BLaER1 (cell line): ENCODE results near the gene CD8B2.
"Not testable (repeated sequence)": the region's sequence is repeated elsewhere in the genome, so short reads cannot be mapped to it uniquely, and the experiment has no call there.

ENCODE experiments used
- H3K27ac ChIP-seq: shearing (Covaris generic); formaldehyde crosslinking; 2 replicates; pipeline ENCODE4 v1.8.1; 2022
- H3K27me3 ChIP-seq: shearing (Covaris generic); formaldehyde crosslinking; 2 replicates; pipeline ENCODE4 v1.8.1; 2022
- H3K36me3 ChIP-seq: shearing (Covaris generic); formaldehyde crosslinking; 2 replicates; pipeline ENCODE4 v1.8.1; 2022
- H3K4me1 ChIP-seq: shearing (Covaris generic); formaldehyde crosslinking; 2 replicates; pipeline ENCODE4 v1.8.1; 2022
- H3K4me2 ChIP-seq: shearing (Covaris generic); formaldehyde crosslinking; 2 replicates; pipeline ENCODE4 v1.8.1; 2022
- H3K4me3 ChIP-seq: shearing (Covaris generic); formaldehyde crosslinking; 2 replicates; pipeline ENCODE4 v1.8.1; 2022
- H3K9ac ChIP-seq: shearing (Covaris generic); formaldehyde crosslinking; 2 replicates; pipeline ENCODE4 v1.8.1; 2022
- H3K9me3 ChIP-seq: shearing (Covaris generic); formaldehyde crosslinking; 2 replicates; pipeline ENCODE4 v1.8.1; 2022
- H4K20me1 ChIP-seq: shearing (Covaris generic); formaldehyde crosslinking; 2 replicates; pipeline ENCODE4 v1.8.1; 2022
- Cebpa-rat ChIP-seq: shearing (Covaris generic); IDR thresholded peaks from 2 replicates; pipeline ENCODE4 v1.8.1; 2022

Gene CD8B2

DNA sequence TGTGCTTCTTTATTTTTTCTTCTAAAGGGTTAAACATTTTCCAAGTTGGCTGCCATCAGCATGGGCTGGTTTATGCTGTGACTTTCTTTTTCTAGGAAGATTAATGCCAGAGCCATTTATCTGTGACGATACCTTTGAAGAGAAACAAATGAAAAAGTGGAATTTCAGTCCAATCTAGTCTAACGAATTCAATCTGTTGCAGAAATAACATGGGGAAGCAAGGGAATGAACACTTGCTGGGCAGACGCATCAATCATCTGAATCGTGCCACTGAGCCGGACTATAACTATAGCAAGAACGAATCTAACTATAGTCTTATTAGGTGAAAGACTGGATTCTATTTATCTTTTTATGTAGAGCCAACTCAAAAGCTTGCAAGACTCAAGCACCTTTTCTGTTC is 66.2 kb downstream of the CD8B2 start:
- Histone ChIP-seq H4K20me1 (no peaks in the 10 kb centered on the region), H3K4me3 (no peak overlapping the region), H3K9ac (no peak overlapping the region), H3K9me3 (no peaks in the 10 kb centered on the region), H3K27ac (no peak overlapping the region), H3K27me3 (no peaks in the 10 kb centered on the region), H3K4me2 (no peak overlapping the region), H3K4me1 (no peaks in the 10 kb centered on the region), H3K36me3 (no peaks in the 10 kb centered on the region)
- TF ChIP-seq Cebpa-rat: no peak

DNA sequence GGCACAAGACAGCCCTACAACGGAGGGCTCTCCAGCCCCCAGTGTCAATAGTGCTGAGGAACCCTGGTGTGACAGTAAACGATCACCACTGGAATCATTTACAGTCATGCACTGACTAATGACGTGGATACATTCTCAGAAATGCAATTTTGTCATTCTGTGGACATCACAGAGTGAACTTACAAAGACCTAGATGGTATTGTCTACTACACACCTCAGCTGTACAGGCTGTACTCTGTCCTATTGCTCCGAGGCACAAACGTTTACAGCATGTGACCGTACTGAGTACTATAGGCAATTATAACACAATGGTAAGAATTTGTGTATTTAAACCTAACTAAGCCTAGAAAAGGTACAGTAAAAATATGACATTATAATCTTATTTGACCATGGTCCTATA is 67.2 kb downstream of the CD8B2 start:
- no peak for TF ChIP-seq Cebpa-rat
- no peak overlapping the region for H3K27ac ChIP-seq
- no peaks in the 10 kb centered on the region for H3K4me1 ChIP-seq
- H3K4me3 ChIP-seq: no peak overlapping the region
- no peak overlapping the region for H3K9ac ChIP-seq
- H3K27me3 ChIP-seq: no peaks in the 10 kb centered on the region
- H3K9me3 ChIP-seq: no peaks in the 10 kb centered on the region
- no peaks in the 10 kb centered on the region for H3K36me3 ChIP-seq
- H4K20me1 ChIP-seq: no peaks in the 10 kb centered on the region
- H3K4me2 ChIP-seq: no peak overlapping the region

DNA sequence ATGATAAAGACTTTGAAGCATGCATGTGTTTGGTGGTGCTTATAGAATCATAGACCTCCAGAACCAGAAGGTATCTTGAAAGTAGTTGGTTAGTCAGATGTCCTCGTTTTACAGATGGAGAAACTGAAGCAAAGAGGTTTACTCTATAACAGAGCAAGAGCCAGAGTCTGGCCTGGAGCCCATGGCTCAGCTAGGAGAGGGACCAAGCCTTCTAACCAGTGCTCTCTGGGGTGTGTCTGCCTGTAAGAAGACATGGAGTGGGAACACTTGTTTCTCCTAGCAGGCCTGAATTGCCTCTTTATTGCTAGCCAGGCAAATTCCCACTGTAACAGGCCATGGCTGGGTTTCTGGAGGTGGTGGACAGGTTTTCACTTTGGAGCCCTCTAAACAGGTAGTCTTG is 67.9 kb downstream of the CD8B2 start:
- no peak overlapping the region for H3K9ac ChIP-seq
- no peaks in the 10 kb centered on the region for H4K20me1 ChIP-seq
- no peak overlapping the region for H3K27ac ChIP-seq
- no peak for TF ChIP-seq Cebpa-rat
- H3K4me2 ChIP-seq: no peak overlapping the region
- no peaks in the 10 kb centered on the region for H3K36me3 ChIP-seq
- H3K4me3 ChIP-seq: no peak overlapping the region
- no peaks in the 10 kb centered on the region for H3K9me3 ChIP-seq
- no peaks in the 10 kb centered on the region for H3K27me3 ChIP-seq
- H3K4me1 ChIP-seq: no peaks in the 10 kb centered on the region

DNA sequence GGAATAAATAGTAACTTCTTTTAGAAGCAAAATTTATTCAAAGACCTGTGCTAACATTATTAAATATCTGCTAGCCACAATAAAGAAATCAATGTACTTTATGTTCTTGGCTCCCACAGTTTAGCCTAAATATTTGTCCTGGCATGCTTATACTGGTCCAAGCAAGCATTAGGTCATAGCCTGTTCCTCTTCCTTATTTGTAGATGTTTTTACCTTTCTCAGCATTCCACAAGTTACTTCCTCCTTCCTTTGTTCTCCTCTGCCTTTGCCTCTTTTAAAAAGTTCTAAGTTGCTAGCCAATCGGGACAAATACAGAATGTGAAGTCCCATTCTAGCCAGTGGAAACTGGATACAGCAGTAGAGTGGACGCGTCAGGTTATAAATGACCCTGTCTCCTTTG is 72.6 kb downstream of the CD8B2 start:
- H3K9me3 ChIP-seq, H3K27me3 ChIP-seq, H3K4me3 ChIP-seq, H3K27ac ChIP-seq, H4K20me1 ChIP-seq, H3K36me3 ChIP-seq, H3K9ac ChIP-seq, H3K4me2 ChIP-seq: not testable (repeated sequence)
- H3K4me1 ChIP-seq: peaks cover 19% of the 10 kb centered on the region

DNA sequence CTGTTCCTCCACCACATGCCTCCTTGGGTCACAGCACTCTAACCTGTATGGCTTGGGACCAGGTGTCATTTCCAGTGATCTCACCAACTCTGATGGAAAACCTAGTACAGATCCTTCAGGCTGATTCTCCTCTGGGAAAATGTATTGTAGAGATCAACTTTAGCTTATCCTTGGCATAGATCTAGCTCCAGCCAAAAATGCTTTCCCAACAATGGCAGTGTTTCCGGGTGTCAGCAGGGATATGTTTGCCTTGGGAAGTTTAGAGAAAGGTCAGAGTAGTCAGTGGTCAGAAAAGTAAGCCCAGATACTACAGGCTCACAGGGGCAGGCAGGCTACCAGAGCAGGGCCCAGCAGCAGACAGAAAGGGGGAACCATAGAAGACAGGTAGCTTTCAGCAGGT is 73.6 kb downstream of the CD8B2 start:
- no peak for TF ChIP-seq Cebpa-rat
- no peaks in the 10 kb centered on the region for H3K36me3 ChIP-seq
- no peaks in the 10 kb centered on the region for H3K9me3 ChIP-seq
- H4K20me1 ChIP-seq: no peaks in the 10 kb centered on the region
- H3K27ac ChIP-seq: no peak overlapping the region
- H3K27me3 ChIP-seq: no peaks in the 10 kb centered on the region
- H3K9ac ChIP-seq: no peak overlapping the region
- peaks cover 29% of the 10 kb centered on the region for H3K4me1 ChIP-seq
- H3K4me2 ChIP-seq: no peak overlapping the region
- H3K4me3 ChIP-seq: no peak overlapping the region

DNA sequence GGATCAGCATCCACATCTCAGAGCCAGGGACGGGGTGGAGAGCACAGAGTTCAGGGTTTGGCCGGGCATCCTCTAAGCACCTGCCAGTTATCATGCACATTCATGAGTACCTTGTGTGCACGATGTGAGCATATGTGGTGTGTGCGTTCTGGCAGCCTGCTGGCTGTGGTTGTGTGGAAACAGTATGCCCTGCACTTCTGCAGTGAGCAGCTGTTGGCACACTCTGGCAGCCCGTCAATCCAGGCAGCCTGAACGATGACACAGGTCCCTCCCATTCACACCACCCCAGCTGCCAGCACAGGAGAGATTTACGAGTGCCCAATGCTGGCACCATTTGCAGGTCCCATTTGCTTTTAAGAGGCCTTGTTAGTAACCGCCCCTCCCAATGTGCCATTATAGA is 74.2 kb downstream of the CD8B2 start:
- no peak overlapping the region for H3K4me2 ChIP-seq
- no peak overlapping the region for H3K27ac ChIP-seq
- H3K9me3 ChIP-seq: no peaks in the 10 kb centered on the region
- H4K20me1 ChIP-seq: no peaks in the 10 kb centered on the region
- no peak for TF ChIP-seq Cebpa-rat
- no peaks in the 10 kb centered on the region for H3K27me3 ChIP-seq
- peaks cover 35% of the 10 kb centered on the region for H3K4me1 ChIP-seq
- H3K9ac ChIP-seq: no peak overlapping the region
- no peak overlapping the region for H3K4me3 ChIP-seq
- H3K36me3 ChIP-seq: no peaks in the 10 kb centered on the region

DNA sequence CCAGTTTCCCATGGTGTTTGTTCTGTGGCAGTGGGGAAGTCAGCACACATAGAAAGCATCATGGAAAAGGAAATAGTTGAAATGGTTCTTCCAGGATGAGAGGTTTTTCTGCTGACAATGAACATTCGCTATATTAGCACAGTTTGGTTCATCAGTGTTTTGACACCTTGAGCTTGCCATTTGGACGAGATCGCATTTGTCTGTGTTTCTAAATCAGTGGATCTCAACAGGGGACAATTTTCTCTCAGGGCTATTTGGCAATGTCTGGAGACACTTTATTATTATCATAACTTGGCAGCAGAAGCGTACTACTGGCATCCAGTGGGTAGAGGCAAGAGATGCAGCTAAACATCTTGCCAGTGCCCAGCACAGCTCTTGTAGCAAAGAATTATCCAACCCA is 74.6 kb downstream of the CD8B2 start:
- no peak overlapping the region for H3K4me3 ChIP-seq
- no peak overlapping the region for H3K4me2 ChIP-seq
- H3K4me1 ChIP-seq: peaks cover 39% of the 10 kb centered on the region
- H3K9ac ChIP-seq: no peak overlapping the region
- H3K27me3 ChIP-seq: no peaks in the 10 kb centered on the region
- no peaks in the 10 kb centered on the region for H3K9me3 ChIP-seq
- H3K27ac ChIP-seq: no peak overlapping the region
- TF ChIP-seq Cebpa-rat: no peak
- no peaks in the 10 kb centered on the region for H3K36me3 ChIP-seq
- H4K20me1 ChIP-seq: no peaks in the 10 kb centered on the region

DNA sequence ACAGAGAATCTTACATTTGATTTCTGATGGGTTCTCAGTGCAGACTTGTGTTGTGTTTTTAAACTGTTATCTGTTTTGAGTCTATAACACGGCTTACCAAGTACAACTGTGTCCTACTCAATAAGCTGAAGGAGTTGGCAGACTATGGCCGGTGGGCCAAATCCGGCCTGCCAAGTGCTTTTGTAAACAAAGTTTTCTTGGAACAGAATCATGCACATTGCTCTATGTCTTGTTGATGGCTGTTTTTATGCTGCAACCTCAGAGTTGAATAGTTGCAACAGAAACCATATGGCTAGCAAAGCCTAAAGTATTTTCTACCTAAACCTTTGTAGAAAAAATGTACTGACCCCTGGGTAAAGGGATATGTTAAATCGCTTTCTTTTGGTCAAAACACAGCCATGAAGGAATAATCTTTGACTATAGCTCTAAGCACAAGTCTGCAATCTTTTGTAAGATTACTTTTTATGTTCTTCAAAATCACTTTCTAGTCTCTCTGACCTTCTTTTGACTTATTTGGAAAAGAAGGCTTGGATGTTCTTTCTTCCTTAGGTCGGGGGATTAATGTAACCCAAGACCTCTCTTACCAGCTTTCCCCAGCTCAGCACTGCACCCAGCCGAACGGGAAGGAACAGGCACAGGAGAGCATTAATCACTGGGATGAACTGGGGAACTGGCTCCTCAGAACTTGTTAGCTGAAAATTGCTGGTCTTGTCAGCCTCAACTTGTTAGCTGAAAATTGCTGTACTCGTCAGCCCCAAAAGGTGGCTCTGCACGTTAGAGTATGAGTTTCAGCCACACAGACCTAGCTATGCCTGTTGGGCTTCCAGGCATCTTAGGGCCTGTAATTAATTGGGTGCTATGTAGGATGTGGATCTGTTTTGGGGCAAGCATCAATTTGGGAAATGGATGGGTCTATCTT is 75.4 kb downstream of the CD8B2 start:
- Histone ChIP-seq H3K4me2 (no peak overlapping the region), H3K27ac (no peak overlapping the region), H3K9me3 (no peaks in the 10 kb centered on the region), H3K36me3 (no peaks in the 10 kb centered on the region), H3K4me3 (no peak overlapping the region), H3K9ac (no peak overlapping the region), H4K20me1 (no peaks in the 10 kb centered on the region), H3K27me3 (no peaks in the 10 kb centered on the region), H3K4me1 (peaks cover 41% of the 10 kb centered on the region)
- TF ChIP-seq Cebpa-rat: no peak

DNA sequence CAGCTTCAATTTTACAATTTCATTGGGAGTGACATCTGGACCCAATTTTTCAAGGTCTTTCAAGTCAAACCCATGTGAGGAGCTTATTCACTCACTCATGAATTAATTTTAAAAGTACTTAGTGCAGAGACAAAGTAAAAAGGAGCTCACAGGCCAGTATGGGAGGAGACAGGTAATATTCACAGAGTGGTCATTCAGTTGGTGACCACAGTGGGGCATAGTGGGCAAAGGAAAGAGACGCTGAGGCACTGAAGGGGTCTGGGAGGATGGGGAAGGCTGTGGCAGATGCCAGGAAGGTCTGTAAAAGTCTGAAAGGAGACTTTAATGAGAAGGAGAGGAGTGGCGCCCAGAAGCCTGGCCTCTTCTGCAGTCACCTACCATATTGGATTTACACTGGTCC is 76.0 kb downstream of the CD8B2 start:
- Histone ChIP-seq H3K4me2 (peak overlapping the region; percentile 76), H3K9ac (no peak overlapping the region), H3K9me3 (no peaks in the 10 kb centered on the region), H3K27ac (peak overlapping the region; percentile 64; the same call in 1 of the 2 replicates), H4K20me1 (no peaks in the 10 kb centered on the region), H3K4me3 (no peak overlapping the region), H3K36me3 (no peaks in the 10 kb centered on the region), H3K4me1 (peaks cover 41% of the 10 kb centered on the region), H3K27me3 (no peaks in the 10 kb centered on the region)
- TF ChIP-seq Cebpa-rat: no peak

DNA sequence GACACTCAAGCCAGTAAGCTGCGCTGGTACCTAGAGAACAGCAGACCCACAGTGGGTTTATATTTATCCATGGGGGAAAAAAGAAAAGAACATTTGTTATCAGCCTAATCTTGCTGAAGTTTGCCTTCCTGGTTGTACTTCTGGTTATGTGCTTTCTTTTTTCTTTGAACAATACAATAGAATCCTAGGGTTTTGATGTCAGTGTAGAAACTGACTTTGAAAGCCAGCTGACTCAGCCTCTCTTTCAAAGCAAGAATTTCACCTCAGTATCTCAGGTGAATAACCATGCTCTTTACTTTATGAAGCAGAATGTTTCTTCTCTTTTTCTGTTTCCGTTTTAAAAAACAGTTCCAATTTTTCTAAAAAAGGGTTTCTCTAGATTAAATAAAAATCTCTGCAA is 78.4 kb downstream of the CD8B2 start:
- no peak for TF ChIP-seq Cebpa-rat
- Histone ChIP-seq H3K27ac (no peak overlapping the region), H3K9me3 (no peaks in the 10 kb centered on the region), H3K4me3 (no peak overlapping the region), H3K4me1 (peaks cover 41% of the 10 kb centered on the region), H3K9ac (no peak overlapping the region), H3K4me2 (peak overlapping the region; percentile 39; the same call in 1 of the 2 replicates), H4K20me1 (no peaks in the 10 kb centered on the region), H3K27me3 (no peaks in the 10 kb centered on the region), H3K36me3 (no peaks in the 10 kb centered on the region)
